Fibroblast of villous mesenchyme (primary cell): ENCODE results near the gene IQGAP2. TPM values are rescaled to one million over a fixed set of nuclear protein-coding genes. Genes with fewer than 3 reads are reported as not detected.
"Not testable (repeated sequence)": the region's sequence is repeated elsewhere in the genome, so short reads cannot be mapped to it uniquely, and the experiment has no call there.

ENCODE experiments used
- DNase-seq: peaks from one replicate; pipeline ENCODE4 v3.0.0-alpha.2; 2010; ENCODE audit warnings: low read depth
- H3K4me3 ChIP-seq: 2 replicates; pipeline ENCODE4 v1.5.1; 2011; ENCODE audit warnings: low read depth, mild to moderate bottlenecking, low read length
- CTCF ChIP-seq: IDR thresholded peaks from 2 replicates; pipeline ENCODE4 v1.5.1; 2012; ENCODE audit warnings: low read depth, mild to moderate bottlenecking, low read length; ENCODE audit not compliant: insufficient read depth
- total RNA-seq: library from RNA; depleted of rRNA; stranded (reverse); fragments of >200 nt; gene quantifications from 2 replicates; pipeline ENCODE4 v1.2.3, GENCODE V29; 2012

The IQGAP2 gene
- total RNA-seq, 1 donor, result 2.6 TPM

- H3K4me3 ChIP-seq, result no peak overlapping the region
- no peak for DNase-seq
- no peak for TF ChIP-seq CTCF
Measured at GRCh38 chr5:76367623-76368371, 35.3 kb upstream of the IQGAP2 start.

DNA sequence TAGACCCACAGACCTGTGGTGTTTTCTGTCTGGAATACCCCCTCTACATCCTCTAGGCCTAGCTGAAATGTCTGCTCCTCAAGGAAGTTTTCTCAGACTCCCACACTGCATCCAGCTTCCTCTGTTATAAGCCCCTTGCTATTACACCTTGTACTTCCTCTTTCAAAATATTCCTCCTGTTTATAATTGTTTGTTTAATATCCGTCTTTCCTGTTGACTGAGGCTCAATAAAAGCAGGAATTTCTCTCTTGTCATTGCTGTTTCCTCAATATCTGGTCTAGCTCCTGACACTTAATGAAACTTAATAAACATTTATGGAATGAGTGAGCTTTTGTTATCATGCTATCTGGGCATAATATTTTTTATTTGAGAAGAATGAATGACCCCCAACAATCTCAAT lies 34.1 kb upstream of the IQGAP2 start:
- no peak for TF ChIP-seq CTCF
- no peak overlapping the region for H3K4me3 ChIP-seq
- DNase-seq, result no peak

DNA sequence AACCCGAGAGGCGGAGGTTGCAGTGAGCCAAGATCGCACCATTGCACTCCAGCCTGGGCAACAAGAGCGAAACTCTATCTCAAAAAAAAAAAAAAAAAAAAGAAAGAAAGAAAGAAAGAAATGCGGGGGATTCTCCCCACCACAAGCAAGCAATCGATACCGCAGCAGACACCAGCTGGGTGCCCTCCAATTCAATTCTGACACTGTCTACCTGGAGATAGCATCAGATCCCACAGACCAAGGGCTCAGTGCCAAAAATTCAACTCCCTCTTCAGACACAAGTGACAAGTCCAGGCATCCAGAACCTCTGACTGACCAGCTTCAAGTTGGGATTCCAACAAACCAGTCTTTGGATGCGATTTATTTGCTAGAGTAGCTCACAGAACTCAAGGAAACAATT lies 33.4 kb upstream of the IQGAP2 start:
- DNase-seq, H3K4me3 ChIP-seq: not testable (repeated sequence)

DNA sequence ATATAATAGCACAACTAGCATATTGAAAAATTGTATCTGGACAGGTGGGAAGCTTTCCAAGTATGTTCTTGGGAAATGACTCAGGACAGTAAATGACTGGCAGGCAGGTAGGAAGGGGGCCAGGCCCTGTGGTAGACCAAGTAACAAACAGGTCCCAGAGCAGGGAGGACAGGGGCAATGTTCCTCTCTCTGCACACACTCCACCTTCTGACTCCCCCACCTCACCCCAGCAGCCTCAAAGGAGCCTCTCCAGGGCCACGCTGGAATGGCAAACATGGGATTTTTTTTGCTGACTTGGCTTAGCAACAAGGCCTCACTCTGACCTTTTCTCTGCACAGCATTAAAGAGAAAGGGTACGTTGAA lies 31.1 kb upstream of the IQGAP2 start:
- no peak overlapping the region for H3K4me3 ChIP-seq
- DNase-seq, result no peak
- TF ChIP-seq CTCF, result no peak

GRCh38 chr5:76372323-76373054 lies 30.6 kb upstream of the IQGAP2 start:
- no peak overlapping the region for H3K4me3 ChIP-seq
- peak; percentile 79 for DNase-seq
- no peak for TF ChIP-seq CTCF

DNA sequence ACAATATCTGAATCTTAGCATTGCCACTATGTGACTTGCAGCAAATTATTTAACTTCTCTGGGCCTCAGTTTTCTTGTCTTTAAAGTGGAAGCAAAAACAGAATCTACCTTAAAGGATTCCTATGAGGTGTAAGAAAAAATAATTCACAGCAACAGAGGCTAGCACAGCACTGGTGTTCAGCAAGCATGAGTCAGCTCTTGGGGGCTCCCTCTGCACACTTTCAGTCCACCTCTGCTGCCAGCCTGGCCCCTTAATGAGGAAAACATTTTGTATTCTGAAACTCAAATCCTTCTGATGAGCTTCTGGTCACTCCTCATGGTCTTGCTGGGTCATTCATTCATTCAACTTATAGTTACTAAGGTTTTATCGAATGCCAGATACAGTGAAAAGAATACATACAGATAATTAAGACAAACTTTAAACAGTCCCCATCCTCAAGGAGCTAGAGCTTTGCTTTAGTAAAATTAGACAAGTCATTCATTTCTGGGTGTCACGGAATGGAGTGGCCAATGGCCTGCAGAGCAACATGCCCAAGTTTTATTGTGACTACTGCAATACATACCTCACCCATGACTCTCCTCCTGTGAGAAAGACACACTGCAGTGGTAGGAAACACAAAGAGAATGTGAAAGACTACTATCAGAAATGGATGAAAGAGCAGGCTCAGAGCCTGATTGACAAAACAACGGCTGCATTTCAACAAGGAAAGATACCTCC lies 26.8 kb upstream of the IQGAP2 start:
- no peak for DNase-seq
- TF ChIP-seq CTCF, result no peak
- no peak overlapping the region for H3K4me3 ChIP-seq

DNA sequence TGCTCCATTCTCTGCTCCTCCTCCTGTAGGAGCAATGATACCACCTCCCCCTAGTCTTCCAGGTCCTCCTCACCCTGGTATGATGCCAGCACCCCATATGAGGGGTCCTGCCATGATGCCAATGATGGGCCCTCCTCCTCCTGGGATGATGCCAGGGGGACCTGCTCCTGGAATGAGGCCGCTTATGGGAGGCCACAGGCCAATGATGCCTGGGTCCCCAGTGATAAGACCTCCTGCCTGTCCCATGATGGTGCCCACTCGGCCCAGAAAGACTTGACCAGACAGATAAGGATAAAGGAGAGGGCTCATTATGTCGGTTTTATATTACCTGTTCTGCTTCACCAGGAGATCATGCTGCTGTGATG lies 26.2 kb upstream of the IQGAP2 start:
- no peak overlapping the region for H3K4me3 ChIP-seq
- no peak for DNase-seq
- TF ChIP-seq CTCF, result no peak
